Colonic mucosa (tissue), 4 donors: ENCODE data around the gene CHRDL2. TPM values are rescaled to one million over a fixed set of nuclear protein-coding genes. Genes with fewer than 3 reads are reported as not detected.

Experiments
- DNase-seq: peaks from one replicate; pipeline ENCODE4 v3.0.0-alpha.2; 2020
- H3K27ac ChIP-seq: fragments of 200-600 bp; one replicate; pipeline ENCODE4 v1.8.0; 2021
- H3K27me3 ChIP-seq: fragments of 200-600 bp; one replicate; pipeline ENCODE4 v1.8.0; 2021
- H3K36me3 ChIP-seq: fragments of 200-600 bp; one replicate; pipeline ENCODE4 v1.8.0; 2021
- H3K4me1 ChIP-seq: fragments of 200-600 bp; one replicate; pipeline ENCODE4 v1.8.0; 2021; ENCODE audit warnings: mild to moderate bottlenecking
- H3K4me3 ChIP-seq: fragments of 200-600 bp; one replicate; pipeline ENCODE4 v1.8.0; 2021
- H3K9ac ChIP-seq, 2 donors: one replicate each; pipeline ENCODE4 v1.7.0; 2013; ENCODE audit warnings: control low read depth in 2 of 2, low read depth in 2 of 2, low read length in 2 of 2
- H3K9me3 ChIP-seq: fragments of 200-600 bp; one replicate; pipeline ENCODE4 v1.8.0; 2021
- CTCF ChIP-seq: fragments of 200-600 bp; IDR thresholded peaks from one replicate; pipeline ENCODE4 v1.8.0; 2022; ENCODE audit warnings: antibody characterized with exemption, mild to moderate bottlenecking
- intact Hi-C: fragments of 100-400 bp; cut with DNase I; formaldehyde crosslinking; loops from one replicate; pipeline ENCODE4 v1.14.1; 2022
- total RNA-seq, 2 donors: library from RNA; stranded (reverse); fragmentation: NEBNext Ultra II Directional in 1 of 2; extraction: Animal tissue kit (Norgen Biotek cat#: 25700) in 1 of 2; gene quantifications; one replicate each; pipeline ENCODE4 v1.2.1, GENCODE V29; 2021
- donor health status: healthy.
- donor health status: DM: no; HTN: no; CAD: no.
- donor health status: DM: no; HTN: no; CAD: no.

Gene CHRDL2
- total RNA-seq, 2 donors from 2014 or later = 0.42 to 26.5 TPM

- intact Hi-C loops = no loop called here
- H3K4me1 ChIP-seq = no peaks in the 10 kb centered on the region
These were observed 54.1 kb downstream of the CHRDL2 start for GRCh38 chr11:74677131-74677530.

GRCh38 chr11:74676596-74676995, 54.6 kb downstream of the CHRDL2 start:
- intact Hi-C loops = no loop called here
- Histone ChIP-seq H3K36me3 (no peaks in the 10 kb centered on the region), H3K4me1 (no peaks in the 10 kb centered on the region), H3K27me3 (no peaks in the 10 kb centered on the region), H3K9me3 (no peaks in the 10 kb centered on the region), H3K27ac (no peak overlapping the region), H3K4me3 (no peak overlapping the region), H3K9ac (no peak overlapping the region)
- TF ChIP-seq CTCF = no peak
- peak; percentile 7 for DNase-seq

More at GRCh38 chr11:74677131-74677530, 54.1 kb downstream of the CHRDL2 start:
- Histone ChIP-seq H3K9ac (no peak overlapping the region), H3K27ac (no peak overlapping the region), H3K9me3 (no peaks in the 10 kb centered on the region), H3K36me3 (no peaks in the 10 kb centered on the region), H3K27me3 (no peaks in the 10 kb centered on the region), H3K4me3 (no peak overlapping the region)
- TF ChIP-seq CTCF = no peak
- DNase-seq = peak; percentile 2

- no peaks in the 10 kb centered on the region for H3K27me3 ChIP-seq
- no peaks in the 10 kb centered on the region for H3K9me3 ChIP-seq
- no peak overlapping the region for H3K27ac ChIP-seq
- H3K36me3 ChIP-seq = no peaks in the 10 kb centered on the region
- DNase-seq = no peak
- H3K4me3 ChIP-seq = no peak overlapping the region
- no peak overlapping the region for H3K9ac ChIP-seq
- no peaks in the 10 kb centered on the region for H3K4me1 ChIP-seq
- intact Hi-C loops = no loop called here
- TF ChIP-seq CTCF = no peak
These were observed 55.5 kb downstream of the CHRDL2 start for GRCh38 chr11:74675761-74676160.

GRCh38 chr11:74673693-74674360, 57.4 kb downstream of the CHRDL2 start:
- Histone ChIP-seq H3K4me3 (no peak overlapping the region), H3K9ac (peak overlapping the region in 1 of 2 donors; percentile 2), H3K27me3 (no peaks in the 10 kb centered on the region), H3K4me1 (no peaks in the 10 kb centered on the region), H3K27ac (peak overlapping the region; percentile 66), H3K9me3 (no peaks in the 10 kb centered on the region), H3K36me3 (no peaks in the 10 kb centered on the region)
- TF ChIP-seq CTCF = no peak
- intact Hi-C loops = no loop called here
- peak; percentile 9 for DNase-seq

- H3K27ac ChIP-seq = peak overlapping the region; percentile 66
- DNase-seq = peak; percentile 32
- no peaks in the 10 kb centered on the region for H3K9me3 ChIP-seq
- intact Hi-C loops = no loop called here
- no peak overlapping the region for H3K4me3 ChIP-seq
- H3K9ac ChIP-seq = peak overlapping the region in 1 of 2 donors; percentile 2
- H3K36me3 ChIP-seq = no peaks in the 10 kb centered on the region
- TF ChIP-seq CTCF = no peak
- no peaks in the 10 kb centered on the region for H3K4me1 ChIP-seq
- no peaks in the 10 kb centered on the region for H3K27me3 ChIP-seq
These were observed 58.1 kb downstream of the CHRDL2 start for GRCh38 chr11:74672956-74673692.
